ENCODE results near the gene ST7L.

DNA sequence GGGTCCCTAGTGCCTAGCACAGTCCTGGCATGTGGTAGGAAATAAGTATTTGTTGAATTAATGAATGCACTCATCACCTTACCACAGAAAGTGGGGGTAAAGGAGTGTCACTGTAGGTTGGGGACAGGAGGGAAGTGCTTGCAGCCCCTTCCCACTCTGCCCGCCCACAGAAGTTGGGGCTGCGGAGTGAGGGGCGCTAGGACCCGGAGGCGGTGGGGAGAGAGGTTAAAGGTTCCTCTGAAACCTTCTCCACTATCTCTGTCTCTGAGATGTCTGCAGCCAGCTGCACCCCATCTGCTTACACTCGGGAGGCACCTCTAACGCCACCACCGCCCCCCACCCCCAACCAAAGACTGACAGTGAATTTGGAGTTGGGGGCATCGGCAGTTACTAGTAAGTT is 111.6 kb downstream of the ST7L start:
- TF ChIP-seq, protein P1, sequence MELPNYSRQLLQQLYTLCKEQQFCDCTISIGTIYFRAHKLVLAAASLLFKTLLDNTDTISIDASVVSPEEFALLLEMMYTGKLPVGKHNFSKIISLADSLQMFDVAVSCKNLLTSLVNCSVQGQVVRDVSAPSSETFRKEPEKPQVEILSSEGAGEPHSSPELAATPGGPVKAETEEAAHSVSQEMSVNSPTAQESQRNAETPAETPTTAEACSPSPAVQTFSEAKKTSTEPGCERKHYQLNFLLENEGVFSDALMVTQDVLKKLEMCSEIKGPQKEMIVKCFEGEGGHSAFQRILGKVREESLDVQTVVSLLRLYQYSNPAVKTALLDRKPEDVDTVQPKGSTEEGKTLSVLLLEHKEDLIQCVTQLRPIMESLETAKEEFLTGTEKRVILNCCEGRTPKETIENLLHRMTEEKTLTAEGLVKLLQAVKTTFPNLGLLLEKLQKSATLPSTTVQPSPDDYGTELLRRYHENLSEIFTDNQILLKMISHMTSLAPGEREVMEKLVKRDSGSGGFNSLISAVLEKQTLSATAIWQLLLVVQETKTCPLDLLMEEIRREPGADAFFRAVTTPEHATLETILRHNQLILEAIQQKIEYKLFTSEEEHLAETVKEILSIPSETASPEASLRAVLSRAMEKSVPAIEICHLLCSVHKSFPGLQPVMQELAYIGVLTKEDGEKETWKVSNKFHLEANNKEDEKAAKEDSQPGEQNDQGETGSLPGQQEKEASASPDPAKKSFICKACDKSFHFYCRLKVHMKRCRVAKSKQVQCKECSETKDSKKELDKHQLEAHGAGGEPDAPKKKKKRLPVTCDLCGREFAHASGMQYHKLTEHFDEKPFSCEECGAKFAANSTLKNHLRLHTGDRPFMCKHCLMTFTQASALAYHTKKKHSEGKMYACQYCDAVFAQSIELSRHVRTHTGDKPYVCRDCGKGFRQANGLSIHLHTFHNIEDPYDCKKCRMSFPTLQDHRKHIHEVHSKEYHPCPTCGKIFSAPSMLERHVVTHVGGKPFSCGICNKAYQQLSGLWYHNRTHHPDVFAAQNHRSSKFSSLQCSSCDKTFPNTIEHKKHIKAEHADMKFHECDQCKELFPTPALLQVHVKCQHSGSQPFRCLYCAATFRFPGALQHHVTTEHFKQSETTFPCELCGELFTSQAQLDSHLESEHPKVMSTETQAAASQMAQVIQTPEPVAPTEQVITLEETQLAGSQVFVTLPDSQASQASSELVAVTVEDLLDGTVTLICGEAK (IDR thresholded peaks at IDR 0.05; ENCODE audit: borderline replicate concordance) = no peak
- no peak for TF ChIP-seq ZNF274 (IDR thresholded peaks at IDR 0.05; ENCODE audit: insufficient read depth, insufficient read length)
- TF ChIP-seq RCOR1 (conservative IDR thresholded peaks at IDR 0.05; ENCODE audit: low read depth, low read length) = no peak
- no peak for TF ChIP-seq HDGF (IDR thresholded peaks at IDR 0.05)
- no peak for TF ChIP-seq NRF1 (conservative IDR thresholded peaks at IDR 0.05; ENCODE audit: low read depth, low read length)
- TF ChIP-seq, protein P2, sequence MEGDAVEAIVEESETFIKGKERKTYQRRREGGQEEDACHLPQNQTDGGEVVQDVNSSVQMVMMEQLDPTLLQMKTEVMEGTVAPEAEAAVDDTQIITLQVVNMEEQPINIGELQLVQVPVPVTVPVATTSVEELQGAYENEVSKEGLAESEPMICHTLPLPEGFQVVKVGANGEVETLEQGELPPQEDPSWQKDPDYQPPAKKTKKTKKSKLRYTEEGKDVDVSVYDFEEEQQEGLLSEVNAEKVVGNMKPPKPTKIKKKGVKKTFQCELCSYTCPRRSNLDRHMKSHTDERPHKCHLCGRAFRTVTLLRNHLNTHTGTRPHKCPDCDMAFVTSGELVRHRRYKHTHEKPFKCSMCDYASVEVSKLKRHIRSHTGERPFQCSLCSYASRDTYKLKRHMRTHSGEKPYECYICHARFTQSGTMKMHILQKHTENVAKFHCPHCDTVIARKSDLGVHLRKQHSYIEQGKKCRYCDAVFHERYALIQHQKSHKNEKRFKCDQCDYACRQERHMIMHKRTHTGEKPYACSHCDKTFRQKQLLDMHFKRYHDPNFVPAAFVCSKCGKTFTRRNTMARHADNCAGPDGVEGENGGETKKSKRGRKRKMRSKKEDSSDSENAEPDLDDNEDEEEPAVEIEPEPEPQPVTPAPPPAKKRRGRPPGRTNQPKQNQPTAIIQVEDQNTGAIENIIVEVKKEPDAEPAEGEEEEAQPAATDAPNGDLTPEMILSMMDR (IDR thresholded peaks at IDR 0.05 in 2 of 3, conservative IDR thresholded peaks at IDR 0.05 in 1 of 3; ENCODE audit: control insufficient read depth in 2 of 3, extremely low read depth in 1 of 3, insufficient read depth in 1 of 3, low read depth in 3 of 3, low read length in 3 of 3) = no peak
- TF ChIP-seq FOS (IDR thresholded peaks at IDR 0.05; ENCODE audit: borderline replicate concordance, extremely low read depth, insufficient read length) = no peak
- no peak for TF ChIP-seq ASH2L (IDR thresholded peaks at IDR 0.05; ENCODE audit: borderline replicate concordance, low read depth)
- no peak for TF ChIP-seq CEBPB (IDR thresholded peaks at IDR 0.05; ENCODE audit: borderline replicate concordance in 1 of 2, low read depth in 2 of 2, low read length in 2 of 2)
- no peak for TF ChIP-seq POLR2AphosphoS5 (IDR thresholded peaks at IDR 0.05; ENCODE audit: low read length)
- no peak for TF ChIP-seq SUZ12 (IDR thresholded peaks at IDR 0.05; ENCODE audit: unreplicated experiment)
- no peak for TF ChIP-seq ZNF24 (IDR thresholded peaks at IDR 0.05)

Measured in GM12878 (cell line).